Stomach (tissue), 4 donors: ENCODE measurements around the gene TRIO.

Experiments
- CTCF ChIP-seq, 7 experiments: fragments of 450-650 bp in 4 of 7; fragments of 200-600 bp in 3 of 7; sonication (generic) in 3 of 7; IDR thresholded peaks; one replicate each; pipeline ENCODE4 v1.5.1; 2016 to 2019; ENCODE audit warnings: antibody characterized with exemption in 7 of 7, control low read depth in 2 of 7, mild to moderate bottlenecking in 1 of 7
- POLR2A ChIP-seq, 4 donors: fragments of 450-650 bp; IDR thresholded peaks; one replicate each; pipeline ENCODE4 v1.6.1; 2016; ENCODE audit warnings: antibody characterized with exemption in 4 of 4, control low read depth in 2 of 4, mild to moderate bottlenecking in 1 of 4, moderate library complexity in 1 of 4

GRCh38 chr5:14436801-14437542, 293.8 kb downstream of the TRIO start:
- TF ChIP-seq CTCF (IDR thresholded peaks at IDR 0.05) (no peak), POLR2A (IDR thresholded peaks at IDR 0.05) (no peak)
